HUES48 (cell line): ENCODE data around the gene PXMP4.
A peak's percentile ranks its signal among the peaks of the same experiment; 100 is the strongest.

ENCODE experiments used
- H3K27ac ChIP-seq: one replicate; pipeline ENCODE4 v1.7.0; 2013; ENCODE audit warnings: low read depth, low read length, inconsistent platforms
- H3K27me3 ChIP-seq: 2 replicates; pipeline ENCODE4 v1.6.1; 2013; ENCODE audit warnings: mild to moderate bottlenecking, low read length; ENCODE audit not compliant: control insufficient read depth, insufficient read depth
- H3K36me3 ChIP-seq: 2 replicates; pipeline ENCODE4 v1.6.1; 2013; ENCODE audit warnings: low read length; ENCODE audit not compliant: control insufficient read depth, insufficient read depth
- H3K4me1 ChIP-seq: 2 replicates; pipeline ENCODE4 v1.6.1; 2013; ENCODE audit warnings: mild to moderate bottlenecking, low read length; ENCODE audit not compliant: control insufficient read depth, insufficient read depth
- H3K4me3 ChIP-seq: 2 replicates; pipeline ENCODE4 v1.5.1; 2013; ENCODE audit warnings: mild to moderate bottlenecking, low read depth, low read length
- H3K9ac ChIP-seq: 2 replicates; pipeline ENCODE4 v1.6.1; 2013; ENCODE audit warnings: mild to moderate bottlenecking, low read depth, low read length, moderate library complexity
- H3K9me3 ChIP-seq: 2 replicates; pipeline ENCODE4 v1.6.1; 2013; ENCODE audit warnings: low read length; ENCODE audit not compliant: control insufficient read depth, insufficient read depth

PXMP4 gene

DNA sequence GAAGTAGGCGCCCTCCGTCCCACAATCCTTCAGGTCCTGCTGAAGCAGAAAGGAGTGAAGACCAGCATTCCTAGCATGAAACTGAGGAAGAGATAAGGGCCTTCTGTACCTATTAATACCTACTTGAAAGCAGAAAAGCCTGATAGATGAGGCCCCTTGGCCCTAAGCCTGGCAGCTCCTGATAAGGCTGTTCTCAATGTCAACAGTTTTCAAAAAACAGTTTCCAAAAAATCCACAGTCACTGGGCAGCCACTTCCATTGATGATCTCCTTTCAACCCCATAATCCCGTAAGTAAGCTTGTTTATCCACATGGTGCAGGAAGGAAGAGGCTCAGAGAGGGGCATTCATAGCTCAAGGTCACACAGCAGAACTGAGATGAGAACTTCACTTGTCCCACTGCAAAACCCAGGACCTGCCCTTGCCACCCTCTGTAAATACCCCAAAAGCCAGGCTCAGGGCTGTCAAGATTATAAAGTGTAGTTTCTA is 31.1 kb downstream of the PXMP4 start:
- Histone ChIP-seq H3K4me3 (no peak overlapping the region), H3K9ac (no peak overlapping the region), H3K36me3 (no peaks in the 10 kb centered on the region), H3K4me1 (peaks cover 18% of the 10 kb centered on the region), H3K27me3 (no peaks in the 10 kb centered on the region; the same call in 1 of the 2 replicates), H3K9me3 (no peaks in the 10 kb centered on the region), H3K27ac (no peak overlapping the region)

- Histone ChIP-seq H3K36me3 (no peaks in the 10 kb centered on the region), H3K9ac (no peak overlapping the region), H3K27me3 (no peaks in the 10 kb centered on the region; the same call in 1 of the 2 replicates), H3K4me1 (peaks cover 14% of the 10 kb centered on the region), H3K4me3 (no peak overlapping the region), H3K9me3 (no peaks in the 10 kb centered on the region), H3K27ac (no peak overlapping the region)
These were observed 31.8 kb downstream of the PXMP4 start for GRCh38 chr20:33687993-33688937.

DNA sequence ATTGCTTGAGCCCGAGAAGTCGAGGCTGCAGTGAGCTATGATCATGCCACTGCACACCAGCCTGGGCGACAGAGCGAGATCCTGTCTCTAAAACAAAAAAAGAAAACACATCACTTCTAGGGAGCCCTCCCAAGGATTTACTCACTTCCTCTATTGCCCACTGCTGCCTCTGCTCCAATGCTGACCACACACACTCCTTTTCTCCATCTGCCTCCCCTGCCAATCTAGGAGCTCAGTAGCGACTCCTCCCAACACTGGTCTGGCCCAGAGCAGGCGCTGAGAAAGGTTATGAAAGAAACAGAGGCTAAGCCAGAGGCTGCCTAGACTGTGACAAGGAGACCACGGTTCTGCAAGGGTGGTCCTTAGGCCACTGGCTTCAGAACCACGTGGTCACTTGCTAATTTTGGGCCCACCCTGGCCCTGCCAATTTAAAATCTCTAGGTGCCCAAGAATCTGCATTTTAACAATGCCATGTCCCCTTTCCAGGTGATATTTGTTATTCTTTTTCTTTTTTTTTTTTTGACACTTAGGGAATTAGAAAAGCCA is 32.7 kb downstream of the PXMP4 start:
- Histone ChIP-seq H3K4me1 (peaks cover 14% of the 10 kb centered on the region), H3K27ac (no peak overlapping the region), H3K27me3 (no peaks in the 10 kb centered on the region; the same call in 1 of the 2 replicates), H3K36me3 (no peaks in the 10 kb centered on the region; the same call in 1 of the 2 replicates), H3K9ac (no peak overlapping the region), H3K4me3 (no peak overlapping the region), H3K9me3 (no peaks in the 10 kb centered on the region)

GRCh38 chr20:33686984-33687366 is 33.1 kb downstream of the PXMP4 start:
- no peaks in the 10 kb centered on the region for H3K9me3 ChIP-seq
- H3K27me3 ChIP-seq = no peaks in the 10 kb centered on the region; the same call in 1 of the 2 replicates
- H3K36me3 ChIP-seq = no peaks in the 10 kb centered on the region; the same call in 1 of the 2 replicates
- no peak overlapping the region for H3K9ac ChIP-seq
- H3K27ac ChIP-seq = peak overlapping the region; percentile 35
- peak overlapping the region; percentile 51; the same call in 1 of the 2 replicates for H3K4me3 ChIP-seq
- peaks cover 14% of the 10 kb centered on the region for H3K4me1 ChIP-seq

DNA sequence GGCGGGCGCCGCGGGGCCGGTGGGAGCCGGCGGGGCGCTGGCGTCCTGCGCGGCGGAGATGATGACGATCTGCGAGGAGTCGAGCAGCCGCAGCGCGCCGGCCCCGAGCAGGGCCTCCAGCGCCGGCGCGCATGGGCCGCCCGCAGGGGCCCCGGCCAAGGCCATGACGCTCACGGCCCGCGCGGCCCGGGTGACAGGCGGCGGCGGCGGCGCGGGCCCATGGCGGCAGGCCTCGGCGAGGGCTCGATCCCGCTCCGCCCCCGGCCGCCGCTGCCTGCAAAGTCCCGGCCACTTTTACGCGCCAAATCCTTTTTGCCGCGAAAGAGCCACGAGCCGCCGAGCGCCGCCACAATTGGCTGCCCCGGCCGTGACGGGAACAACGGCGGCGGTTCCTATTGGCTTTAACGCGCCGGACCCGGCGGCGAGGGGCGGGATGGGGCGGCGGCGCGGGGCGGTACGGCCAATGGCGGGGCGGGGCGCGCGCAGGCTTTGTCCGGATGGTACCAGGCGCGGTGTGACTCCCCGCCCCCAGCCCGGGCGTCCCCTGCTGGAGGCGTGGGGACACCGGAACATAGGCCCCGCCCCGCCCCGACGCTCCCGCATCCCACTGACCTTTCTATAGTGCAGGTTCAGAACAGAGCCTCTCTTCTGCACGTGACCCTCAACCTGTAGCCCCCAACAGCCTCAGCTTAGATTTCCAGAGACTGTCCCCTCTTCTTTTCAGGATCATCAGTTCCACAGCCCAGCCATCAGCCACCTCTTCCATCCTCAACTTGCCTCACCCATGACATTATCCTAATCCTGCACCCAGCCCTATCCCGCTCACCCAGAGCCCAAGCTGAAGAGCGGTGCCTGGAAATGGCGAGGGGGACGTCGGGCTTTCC is 33.8 kb downstream of the PXMP4 start, which contains the start of gene E2F1:
Gene E2F1, minus strand, starts transcription at position 286 of the 884 bp plus-strand sequence. Its CDS starts 121 bp downstream, at position 165.
- Histone ChIP-seq H3K9ac (peak within 1 kb of the TSS; percentile 72), H3K27me3 (no peaks in the 10 kb centered on the region; the same call in 1 of the 2 replicates), H3K27ac (peak within 1 kb of the TSS; percentile 66), H3K4me3 (peak within 1 kb of the TSS; percentile 75), H3K4me1 (peaks cover 14% of the 10 kb centered on the region), H3K9me3 (no peaks in the 10 kb centered on the region), H3K36me3 (no peaks in the 10 kb centered on the region; the same call in 1 of the 2 replicates)

DNA sequence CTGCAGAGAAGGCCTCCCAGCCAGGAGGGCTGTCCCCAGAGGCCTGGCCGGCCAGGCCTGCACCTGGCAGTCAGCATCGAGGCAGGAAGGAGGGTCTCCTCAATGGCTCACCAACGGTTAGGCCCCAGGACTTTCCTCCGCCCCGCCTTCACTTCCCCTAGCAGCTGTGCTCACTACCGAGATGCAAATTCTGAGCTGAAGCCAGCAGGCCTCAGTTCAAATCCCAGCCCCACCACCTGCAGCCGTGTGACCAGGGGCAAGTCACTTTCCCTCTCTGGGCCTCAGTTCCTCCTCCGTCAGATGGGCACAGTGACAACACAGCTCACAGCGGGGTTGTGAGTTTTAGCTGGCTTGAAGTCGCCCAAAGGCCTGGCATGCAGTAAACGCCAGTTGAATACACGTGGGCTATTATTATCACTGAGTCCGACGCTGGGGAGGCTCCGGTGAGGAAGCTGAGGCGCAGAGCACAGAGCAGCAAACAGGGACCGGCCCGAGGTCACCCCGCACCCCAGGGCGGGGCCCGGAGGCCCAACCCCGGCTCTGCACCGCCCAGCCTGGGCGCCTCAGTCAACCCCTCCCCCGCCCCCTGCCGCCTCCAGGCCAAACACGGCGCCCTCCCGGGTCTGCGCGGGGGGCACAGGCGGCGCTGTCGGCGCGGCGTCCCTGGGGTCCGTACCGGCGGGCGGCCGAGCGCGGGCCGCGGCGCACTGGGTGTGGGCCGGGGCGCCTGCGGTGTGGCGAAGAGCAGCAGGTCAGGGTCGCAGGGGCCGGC is 34.6 kb downstream of the PXMP4 start:
- H3K4me3 ChIP-seq = peak overlapping the region; percentile 75
- H3K9ac ChIP-seq = peak overlapping the region; percentile 72
- H3K9me3 ChIP-seq = no peaks in the 10 kb centered on the region
- peaks cover 3% of the 10 kb centered on the region; the same call in 1 of the 2 replicates for H3K36me3 ChIP-seq
- H3K27me3 ChIP-seq = no peaks in the 10 kb centered on the region; the same call in 1 of the 2 replicates
- H3K4me1 ChIP-seq = peaks cover 14% of the 10 kb centered on the region
- H3K27ac ChIP-seq = peak overlapping the region; percentile 66

DNA sequence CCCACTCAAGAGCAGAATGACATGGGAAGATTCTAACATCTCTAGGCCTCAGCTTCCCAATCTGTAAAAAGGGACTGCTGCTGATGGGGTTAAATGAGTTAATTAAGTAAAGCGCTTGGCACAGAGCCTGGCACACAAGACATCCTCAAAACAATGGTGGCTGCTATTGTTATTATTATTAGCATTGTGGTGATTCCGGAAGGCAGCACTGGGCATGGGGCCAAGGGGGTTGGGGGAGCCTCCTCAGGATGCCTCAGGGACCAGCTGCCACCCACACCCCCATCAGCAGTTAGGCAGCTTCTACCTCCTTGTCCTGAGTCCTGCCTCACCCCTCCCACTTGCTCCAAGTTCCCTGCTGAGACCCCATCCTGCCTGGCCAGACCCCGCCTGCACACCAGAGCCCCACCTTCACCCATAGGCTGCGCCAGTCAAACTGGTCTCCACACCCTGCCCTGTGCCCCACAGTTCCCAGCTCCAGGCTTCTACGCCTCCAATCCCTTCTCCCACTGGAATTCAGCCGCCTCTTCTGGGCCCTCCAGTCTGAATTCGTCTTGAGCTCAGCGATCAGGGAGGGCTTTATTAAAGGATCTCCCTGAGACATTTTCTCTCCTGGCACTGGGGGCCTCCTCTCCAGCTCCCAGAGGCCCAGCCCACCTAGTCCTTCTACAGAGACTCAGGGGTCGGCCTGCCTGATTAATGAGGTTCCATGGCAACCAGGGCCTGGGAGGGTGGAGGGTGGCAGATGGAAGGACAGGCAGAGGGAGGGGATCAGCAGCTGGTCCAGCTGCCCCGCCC is 35.4 kb downstream of the PXMP4 start:
- Histone ChIP-seq H3K27me3 (no peaks in the 10 kb centered on the region; the same call in 1 of the 2 replicates), H3K27ac (peak overlapping the region; percentile 66), H3K9ac (peak overlapping the region; percentile 72; the same call in 1 of the 2 replicates), H3K9me3 (no peaks in the 10 kb centered on the region), H3K4me1 (peaks cover 14% of the 10 kb centered on the region), H3K4me3 (peak overlapping the region; percentile 75), H3K36me3 (peaks cover 10% of the 10 kb centered on the region)

DNA sequence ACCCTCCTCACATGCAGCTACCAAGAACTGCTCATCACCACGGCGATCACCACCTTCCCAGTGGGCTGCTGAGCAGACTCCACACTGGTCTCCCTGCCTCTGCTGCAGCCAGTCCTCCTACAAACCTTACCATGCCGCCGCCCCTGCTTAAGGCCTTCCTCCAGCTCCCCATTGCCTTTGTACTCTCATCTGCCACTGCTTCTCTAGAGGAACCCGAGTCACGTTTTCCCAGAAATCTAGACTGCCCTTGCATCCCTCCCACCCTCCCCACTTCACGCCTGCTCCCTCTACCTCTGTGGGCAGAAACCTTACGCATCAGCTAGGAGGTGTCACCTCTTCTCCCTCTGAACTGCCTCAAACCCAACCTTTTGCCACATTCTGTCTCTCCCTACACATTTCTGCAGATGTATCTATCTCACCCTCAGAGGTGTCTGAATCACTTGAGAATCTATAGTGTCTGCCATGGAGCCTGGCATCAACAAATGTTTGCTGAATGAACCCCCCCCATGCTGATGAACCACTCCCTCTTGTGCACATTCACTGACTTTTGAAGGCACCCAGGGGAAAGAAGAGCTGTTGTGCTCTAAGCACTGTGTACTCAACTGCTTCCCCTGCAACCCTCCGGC is 38.3 kb downstream of the PXMP4 start:
- H3K4me3 ChIP-seq = no peak overlapping the region
- peaks cover 12% of the 10 kb centered on the region for H3K4me1 ChIP-seq
- H3K27ac ChIP-seq = no peak overlapping the region
- H3K9me3 ChIP-seq = no peaks in the 10 kb centered on the region
- H3K9ac ChIP-seq = no peak overlapping the region
- no peaks in the 10 kb centered on the region for H3K27me3 ChIP-seq
- H3K36me3 ChIP-seq = peaks cover 38% of the 10 kb centered on the region

DNA sequence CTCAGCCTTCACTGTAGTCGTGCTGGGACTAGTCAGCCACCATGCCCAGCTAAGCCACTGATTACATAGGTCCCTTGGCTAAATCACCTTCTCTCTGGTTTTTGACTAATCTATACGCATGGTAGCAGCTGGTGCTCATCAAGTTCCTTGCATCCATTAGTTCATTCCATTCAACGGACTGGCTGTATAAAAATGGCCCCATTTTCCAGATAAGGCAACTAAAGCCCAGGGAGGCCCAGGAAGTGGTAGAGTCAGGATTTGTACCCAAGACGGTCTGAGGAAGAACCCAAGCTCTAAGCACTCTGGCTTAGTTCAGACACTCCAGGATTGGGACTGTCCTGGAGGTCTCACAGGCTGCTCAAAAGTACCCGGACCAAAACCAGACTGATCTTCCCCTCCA is 38.8 kb downstream of the PXMP4 start:
- H3K4me3 ChIP-seq = no peak overlapping the region
- H3K9me3 ChIP-seq = no peaks in the 10 kb centered on the region
- no peak overlapping the region for H3K9ac ChIP-seq
- no peaks in the 10 kb centered on the region for H3K27me3 ChIP-seq
- peaks cover 44% of the 10 kb centered on the region for H3K36me3 ChIP-seq
- no peak overlapping the region for H3K27ac ChIP-seq
- H3K4me1 ChIP-seq = peaks cover 9% of the 10 kb centered on the region
